Measurements from ENCODE around the gene MMP20. TPM values are rescaled to one million over a fixed set of nuclear protein-coding genes. Genes with fewer than 3 reads are reported as not detected.

MMP20 gene
- total RNA-seq, 4 donors from 2014 or later: not detected

DNA sequence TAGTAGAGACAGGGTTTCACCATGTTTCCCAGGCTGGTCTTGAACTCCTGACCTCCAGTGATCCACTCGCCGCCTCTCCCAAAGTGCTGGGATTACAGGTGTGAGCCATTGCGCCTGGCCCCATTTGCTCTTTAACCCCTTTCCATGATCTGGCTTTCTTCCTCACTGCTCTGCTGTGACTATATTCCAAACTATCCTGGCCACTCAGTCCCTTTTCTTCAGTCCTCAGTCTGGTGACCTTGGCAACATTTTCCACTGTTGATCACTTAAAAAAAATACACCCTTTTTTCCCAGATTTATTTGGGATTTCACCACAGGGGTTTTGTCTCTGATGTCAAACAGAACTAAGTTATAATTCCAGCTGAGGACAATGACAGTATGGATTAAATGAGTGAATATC, 24.5 kb downstream of the MMP20 start:
- Histone ChIP-seq H3K4me1 (no peaks in the 10 kb centered on the region), H3K4me3 (no peak overlapping the region), H3K36me3 (no peaks in the 10 kb centered on the region), H3K27me3 (no peaks in the 10 kb centered on the region), H3K27ac (no peak overlapping the region), H3K9me3 (no peaks in the 10 kb centered on the region)
- ATAC-seq (no peak), DNase-seq (no peak)
- intact Hi-C loops (cut with DNase I; ENCODE audit: low total_unique reads): no loop called here
- in situ Hi-C loops (cut with MboI; ENCODE audit: low sequenced_read_pairs in 4 of 4): no loop called here
- TF ChIP-seq POLR2A (IDR thresholded peaks at IDR 0.05): no peak
- TF ChIP-seq, protein P1, sequence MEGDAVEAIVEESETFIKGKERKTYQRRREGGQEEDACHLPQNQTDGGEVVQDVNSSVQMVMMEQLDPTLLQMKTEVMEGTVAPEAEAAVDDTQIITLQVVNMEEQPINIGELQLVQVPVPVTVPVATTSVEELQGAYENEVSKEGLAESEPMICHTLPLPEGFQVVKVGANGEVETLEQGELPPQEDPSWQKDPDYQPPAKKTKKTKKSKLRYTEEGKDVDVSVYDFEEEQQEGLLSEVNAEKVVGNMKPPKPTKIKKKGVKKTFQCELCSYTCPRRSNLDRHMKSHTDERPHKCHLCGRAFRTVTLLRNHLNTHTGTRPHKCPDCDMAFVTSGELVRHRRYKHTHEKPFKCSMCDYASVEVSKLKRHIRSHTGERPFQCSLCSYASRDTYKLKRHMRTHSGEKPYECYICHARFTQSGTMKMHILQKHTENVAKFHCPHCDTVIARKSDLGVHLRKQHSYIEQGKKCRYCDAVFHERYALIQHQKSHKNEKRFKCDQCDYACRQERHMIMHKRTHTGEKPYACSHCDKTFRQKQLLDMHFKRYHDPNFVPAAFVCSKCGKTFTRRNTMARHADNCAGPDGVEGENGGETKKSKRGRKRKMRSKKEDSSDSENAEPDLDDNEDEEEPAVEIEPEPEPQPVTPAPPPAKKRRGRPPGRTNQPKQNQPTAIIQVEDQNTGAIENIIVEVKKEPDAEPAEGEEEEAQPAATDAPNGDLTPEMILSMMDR (IDR thresholded peaks at IDR 0.05 in 4 of 5, conservative IDR thresholded peaks at IDR 0.05 in 1 of 5): no peak

GRCh38 chr11:102599642-102600261, 25.4 kb downstream of the MMP20 start:
- H3K27ac ChIP-seq: no peak overlapping the region

GRCh38 chr11:102598272-102598671, 26.9 kb downstream of the MMP20 start:
- Histone ChIP-seq H3K27ac (no peak overlapping the region), H3K27me3 (no peaks in the 10 kb centered on the region), H3K4me3 (no peak overlapping the region), H3K4me1 (no peaks in the 10 kb centered on the region), H3K9me3 (no peaks in the 10 kb centered on the region), H3K36me3 (no peaks in the 10 kb centered on the region)
- ATAC-seq (no peak), DNase-seq (no peak)
- no peak for TF ChIP-seq POLR2A (IDR thresholded peaks at IDR 0.05)
- TF ChIP-seq, protein P1 (IDR thresholded peaks at IDR 0.05 in 4 of 5, conservative IDR thresholded peaks at IDR 0.05 in 1 of 5): no peak
- in situ Hi-C loops (cut with MboI; ENCODE audit: low sequenced_read_pairs in 4 of 4): no loop called here
- intact Hi-C loops (cut with DNase I; ENCODE audit: low total_unique reads): no loop called here

More at GRCh38 chr11:102599642-102600261, 25.4 kb downstream of the MMP20 start:
- Histone ChIP-seq H3K36me3 (no peaks in the 10 kb centered on the region), H3K27me3 (no peaks in the 10 kb centered on the region), H3K4me1 (no peaks in the 10 kb centered on the region), H3K4me3 (no peak overlapping the region), H3K9me3 (no peaks in the 10 kb centered on the region)
- TF ChIP-seq POLR2A (IDR thresholded peaks at IDR 0.05): no peak
- TF ChIP-seq, protein P1 (IDR thresholded peaks at IDR 0.05 in 4 of 5, conservative IDR thresholded peaks at IDR 0.05 in 1 of 5): no peak
- in situ Hi-C loops (cut with MboI; ENCODE audit: low sequenced_read_pairs in 4 of 4): no loop called here
- intact Hi-C loops (cut with DNase I; ENCODE audit: low total_unique reads): no loop called here
- peak in 1 of 2 donors; percentile 42 for ATAC-seq
- DNase-seq: no peak

- Histone ChIP-seq H3K4me1 (no peaks in the 10 kb centered on the region), H3K36me3 (no peaks in the 10 kb centered on the region), H3K4me3 (no peak overlapping the region), H3K9me3 (no peaks in the 10 kb centered on the region), H3K27ac (no peak overlapping the region), H3K27me3 (no peaks in the 10 kb centered on the region)
- intact Hi-C loops (cut with DNase I; ENCODE audit: low total_unique reads) (no loop called here), in situ Hi-C loops (cut with MboI; ENCODE audit: low sequenced_read_pairs in 4 of 4) (no loop called here)
- DNase-seq: no peak
- ATAC-seq: no peak
- no peak for TF ChIP-seq POLR2A (IDR thresholded peaks at IDR 0.05)
- TF ChIP-seq, protein P1 (IDR thresholded peaks at IDR 0.05 in 4 of 5, conservative IDR thresholded peaks at IDR 0.05 in 1 of 5): no peak
Measured at GRCh38 chr11:102596578-102596977, 28.6 kb downstream of the MMP20 start.

Measured in gastrocnemius medialis (tissue), 4 donors.